Superior temporal gyrus (tissue), 1 donor: ENCODE measurements around the gene NEK6.

Source experiments
- DNase-seq: peaks from one replicate; pipeline ENCODE4 v3.0.0-alpha.2; 2016; ENCODE audit errors: extremely low spot score

Gene NEK6

DNA sequence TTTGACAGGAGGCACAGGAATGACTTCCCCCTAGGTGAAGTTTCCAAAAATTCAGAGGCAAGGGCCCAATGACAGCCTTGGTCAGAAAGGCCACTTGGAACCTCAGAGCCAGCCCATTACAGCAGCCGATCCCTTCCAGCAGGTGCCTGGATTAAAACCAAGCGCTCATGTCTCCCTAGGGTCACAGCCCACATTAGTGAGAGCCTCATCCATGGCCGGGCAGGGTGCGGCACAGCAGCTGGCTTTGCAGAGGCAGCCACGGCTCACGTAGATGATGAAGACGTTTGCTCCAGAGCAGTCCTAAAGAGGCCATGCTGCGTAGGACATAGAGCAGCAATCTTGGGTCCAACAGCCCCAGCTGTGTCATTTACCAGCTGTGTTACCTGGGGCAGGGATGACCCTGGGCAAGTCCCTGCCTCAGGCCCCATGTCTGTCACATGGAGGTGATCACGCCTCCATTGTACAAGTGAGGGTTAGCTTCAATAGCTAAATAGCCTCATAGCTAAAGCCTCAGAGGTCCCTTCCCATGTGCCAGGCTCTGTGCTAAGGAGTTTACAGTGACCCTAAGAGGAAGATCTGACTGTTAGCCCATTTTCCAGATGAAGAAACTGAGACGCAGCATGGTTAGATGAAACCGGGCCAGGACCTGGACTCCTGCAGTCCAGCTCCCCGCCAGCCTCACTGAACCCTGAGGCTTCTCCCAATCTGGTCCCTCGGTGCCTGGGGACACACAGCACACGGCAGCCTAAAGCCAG lies 39.2 kb downstream of the NEK6 start:
- DNase-seq = no peak

DNA sequence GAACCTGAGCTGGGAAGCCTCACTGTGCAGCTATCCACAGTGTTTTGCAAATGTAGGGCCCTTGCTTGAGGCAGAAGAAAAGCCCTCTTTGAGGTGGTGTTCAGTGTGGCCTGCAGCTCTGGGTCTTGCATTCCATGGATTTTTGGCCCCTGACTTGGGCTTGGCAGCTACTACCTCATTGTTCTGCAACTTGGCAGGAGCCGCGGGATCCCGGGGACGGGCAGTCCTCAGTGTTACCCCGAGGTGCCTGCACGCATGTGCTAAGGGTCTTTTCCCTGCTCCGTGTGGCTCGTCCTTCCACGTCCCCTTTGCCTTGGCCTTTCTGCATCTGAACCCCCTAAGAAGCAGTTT lies 39.8 kb downstream of the NEK6 start:
- DNase-seq = peak; percentile 40

DNA sequence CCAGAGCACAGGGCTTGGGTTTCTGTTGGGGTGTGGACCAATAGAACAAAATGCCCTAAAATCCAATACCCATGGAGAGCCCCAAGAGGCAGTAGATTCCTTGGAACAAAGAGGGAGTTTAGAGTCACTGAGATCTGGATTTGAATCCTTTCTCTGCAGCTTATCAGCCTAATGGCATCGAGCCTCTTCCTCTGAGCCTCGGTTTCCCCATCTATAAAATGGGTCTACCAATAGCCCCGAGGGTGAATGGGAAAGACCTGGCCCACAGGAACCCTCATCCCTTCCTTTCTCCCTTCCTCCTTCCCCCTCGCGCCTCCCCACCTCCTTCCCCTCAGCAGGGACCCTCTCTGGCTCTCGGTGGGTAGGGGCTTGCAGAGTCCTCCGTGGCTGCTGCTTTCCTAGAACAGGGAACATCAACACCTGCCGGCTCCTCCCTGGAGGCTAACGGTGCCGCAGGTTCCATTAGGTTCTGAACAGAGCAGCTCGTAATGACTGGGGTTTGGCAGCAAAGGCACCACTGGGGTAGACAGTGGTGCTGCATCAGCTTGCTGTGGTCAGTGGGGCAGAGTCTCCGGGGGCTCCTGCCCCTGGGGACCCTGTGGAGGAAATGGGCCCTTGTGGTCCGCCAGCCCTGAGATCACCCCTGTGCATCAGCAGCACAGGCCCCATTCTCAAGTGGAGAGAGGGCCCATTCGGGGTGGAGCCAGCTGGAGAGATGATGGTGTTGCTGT lies 40.3 kb downstream of the NEK6 start:
- no peak for DNase-seq

DNA sequence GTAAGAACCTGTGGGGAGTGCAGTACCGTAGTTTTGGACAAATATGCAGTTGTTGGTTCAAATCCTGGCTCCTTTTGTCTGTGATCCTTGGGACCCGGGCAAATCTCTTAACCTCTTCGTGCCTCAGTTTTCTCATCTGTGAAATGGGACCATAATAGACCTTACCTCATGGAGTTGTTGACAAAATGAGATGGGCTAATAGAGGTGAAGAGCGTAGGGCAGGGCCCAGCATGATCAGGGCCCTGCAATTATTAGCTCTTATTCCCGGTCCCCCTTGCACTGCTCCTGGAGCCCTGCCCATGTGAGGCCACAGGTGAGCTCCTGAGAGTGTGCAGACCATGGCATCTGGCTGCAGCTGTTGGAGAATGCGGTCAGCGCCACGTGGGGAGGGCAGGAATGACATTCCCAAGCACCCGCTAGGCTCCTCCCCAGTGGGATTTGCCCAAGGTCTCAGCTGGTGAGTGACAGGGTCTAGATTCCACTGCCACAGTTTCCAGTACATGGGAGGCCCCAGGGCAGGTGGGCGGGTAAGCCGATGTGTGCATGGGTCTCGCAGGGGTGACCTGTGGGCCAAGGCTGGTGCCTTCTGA lies 41.0 kb downstream of the NEK6 start:
- no peak for DNase-seq

DNA sequence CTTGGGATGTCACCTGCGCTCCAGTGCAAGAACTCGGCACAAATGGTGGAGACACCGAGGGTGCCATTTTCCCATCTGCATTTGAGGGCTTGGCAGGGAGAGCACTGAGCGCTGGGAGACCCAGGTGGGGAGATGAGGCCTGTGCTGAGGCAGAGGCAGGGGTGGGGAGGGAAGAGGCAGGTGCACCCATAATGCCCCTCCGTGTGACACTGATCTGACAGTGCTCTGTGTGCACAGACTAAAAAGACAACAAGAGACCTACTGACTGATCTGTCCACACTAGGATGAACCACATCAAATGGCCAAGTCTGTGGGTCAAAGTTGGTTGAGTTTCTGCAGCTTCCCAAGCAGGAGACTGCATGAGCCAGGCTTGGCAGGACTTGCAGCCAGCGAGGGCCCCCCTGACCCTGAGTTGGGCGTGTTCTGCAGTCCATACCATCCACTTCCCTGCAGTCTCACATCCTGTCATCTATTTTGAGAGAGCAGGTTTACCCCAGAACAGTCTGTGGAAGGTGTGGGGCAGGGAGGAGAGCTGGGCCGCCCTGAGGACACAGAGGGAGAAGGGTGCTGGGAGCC lies 41.9 kb downstream of the NEK6 start:
- DNase-seq = no peak

DNA sequence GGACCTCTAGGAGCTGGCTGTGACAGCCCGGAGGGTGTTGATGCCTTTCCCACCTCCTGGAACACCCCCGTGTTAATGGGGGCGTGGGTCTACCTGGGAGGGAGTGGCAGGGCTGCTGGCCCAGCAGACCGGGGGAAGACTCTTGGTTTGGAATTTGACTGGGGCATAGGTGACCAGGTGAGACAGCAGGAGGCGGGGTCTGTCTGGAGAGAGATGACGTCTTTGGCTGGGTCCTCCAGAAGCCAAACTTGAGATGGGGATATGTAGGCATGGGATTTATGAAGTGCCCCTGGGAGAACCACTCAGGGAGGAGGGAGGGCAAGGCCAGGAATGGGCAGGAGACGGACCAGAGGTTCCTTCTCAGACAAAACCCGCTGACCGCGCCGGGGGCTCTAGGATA lies 42.6 kb downstream of the NEK6 start:
- no peak for DNase-seq

DNA sequence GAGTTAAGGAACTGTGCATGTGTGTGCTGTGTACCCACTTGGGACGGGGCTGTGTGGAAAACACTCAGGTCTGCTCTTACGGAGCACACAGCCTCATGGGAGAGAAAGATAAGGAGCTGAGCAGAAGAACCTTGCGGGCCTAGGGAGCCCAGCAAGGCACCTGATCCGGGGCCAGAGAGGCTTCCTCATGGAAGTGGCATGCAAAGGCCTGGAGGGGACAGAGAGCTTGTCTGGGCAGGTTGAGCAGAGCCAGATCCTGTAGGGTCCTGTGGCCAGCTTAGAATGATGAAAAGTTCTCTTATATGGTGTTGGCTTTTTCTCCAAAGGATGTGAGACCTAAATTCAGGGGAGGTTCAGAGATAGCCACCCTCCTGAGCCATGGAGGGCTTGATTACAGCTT lies 45.2 kb downstream of the NEK6 start:
- no peak for DNase-seq

DNA sequence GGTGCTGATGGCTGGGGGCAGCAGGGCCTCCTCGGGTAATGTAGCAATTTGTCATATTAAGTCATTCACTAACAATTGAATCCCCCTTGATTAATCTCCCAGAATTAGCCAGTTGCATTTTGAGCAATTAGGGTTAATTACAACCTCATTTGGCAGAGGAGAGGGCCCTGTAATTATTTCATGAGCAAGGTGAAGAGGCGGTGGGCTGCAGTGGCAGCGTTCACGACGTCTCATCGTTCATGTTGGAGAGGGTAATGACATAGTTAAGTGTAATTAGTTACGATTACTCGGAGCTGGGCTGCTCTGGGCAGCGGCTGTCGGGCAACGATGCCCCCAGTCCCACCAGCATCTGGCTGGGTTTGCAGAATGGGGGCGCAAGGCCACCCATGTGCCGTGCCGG lies 46.0 kb downstream of the NEK6 start:
- DNase-seq = no peak

DNA sequence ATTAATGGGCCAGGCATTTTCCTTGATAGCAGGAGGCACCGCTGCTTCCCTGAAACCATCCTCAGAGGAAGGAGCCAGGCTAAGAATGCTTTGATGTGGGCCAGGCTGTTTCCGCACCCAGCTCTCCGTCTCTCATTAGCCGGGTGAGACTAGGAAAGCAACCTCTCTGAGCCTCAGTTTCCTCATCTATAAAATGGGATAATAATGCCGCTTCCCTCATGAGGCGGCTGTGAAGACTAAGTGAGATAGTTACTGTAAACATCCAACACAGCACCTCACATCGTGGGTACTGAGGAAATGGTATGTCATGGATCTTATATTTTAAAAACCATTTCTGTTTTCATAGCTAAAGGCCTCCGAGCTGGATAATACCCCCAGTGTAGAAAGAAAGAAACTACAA lies 46.5 kb downstream of the NEK6 start:
- no peak for DNase-seq

DNA sequence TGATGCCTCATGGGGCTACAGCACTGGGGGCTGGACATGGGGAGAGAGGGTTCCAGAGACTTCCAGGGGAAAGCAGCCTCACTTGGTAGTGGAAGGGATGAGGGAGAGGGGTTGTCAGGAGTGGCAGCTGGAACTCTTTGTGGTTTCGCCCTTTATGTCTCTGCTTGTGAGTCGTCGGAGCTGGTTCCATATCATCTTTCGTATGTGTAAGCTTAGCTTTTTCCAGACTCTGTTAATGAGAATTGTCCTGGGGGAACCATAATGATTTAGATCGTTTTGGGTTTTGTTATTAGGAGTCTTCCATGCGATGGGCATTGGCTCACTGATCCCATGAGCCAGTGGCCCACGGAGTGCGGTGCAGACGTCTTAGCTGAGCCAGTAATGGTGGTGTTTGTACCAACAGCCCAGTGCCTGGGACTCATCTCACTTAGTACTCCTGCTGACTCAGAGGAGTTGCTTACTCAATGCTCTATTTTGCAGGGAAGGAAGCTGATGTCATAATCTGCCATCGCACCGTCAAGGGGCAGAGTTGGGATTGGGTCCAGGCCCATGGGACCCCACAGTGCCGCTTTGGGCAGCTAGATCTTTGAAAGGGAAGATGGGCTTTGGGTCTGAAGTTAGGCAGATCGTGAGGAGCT lies 48.5 kb downstream of the NEK6 start:
- DNase-seq = no peak

DNA sequence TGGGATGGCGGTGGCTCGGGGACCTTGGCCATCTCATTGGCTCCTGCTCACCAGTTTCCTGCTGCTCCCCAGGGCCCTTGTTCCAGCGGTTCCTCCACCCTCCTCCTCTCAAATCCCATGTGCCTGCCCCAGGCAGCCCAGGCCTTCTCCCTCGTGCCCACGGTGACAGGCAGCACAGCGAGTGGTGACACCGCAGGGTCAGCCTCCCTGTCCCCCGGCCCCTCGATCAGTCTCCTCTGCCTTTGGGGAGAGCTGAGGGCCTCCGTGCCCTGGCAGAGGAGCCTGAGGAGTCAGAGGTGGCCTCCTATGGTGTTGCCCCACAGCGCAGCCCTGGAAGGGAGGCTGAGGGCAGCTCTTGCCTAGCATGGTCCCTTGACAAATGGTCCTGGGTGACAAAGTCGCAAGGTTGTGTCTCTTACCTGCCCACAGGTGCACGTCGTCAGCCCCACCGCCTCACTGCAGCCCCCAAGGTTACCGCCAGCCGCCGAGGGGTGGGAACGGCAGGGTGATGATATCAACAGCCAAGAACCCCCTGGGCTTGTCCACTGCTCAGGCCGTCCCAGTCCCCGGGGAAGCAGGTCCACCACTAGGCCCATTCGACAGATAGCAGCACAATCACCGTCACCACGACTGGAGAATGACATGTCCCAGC lies 49.8 kb downstream of the NEK6 start:
- DNase-seq = no peak

DNA sequence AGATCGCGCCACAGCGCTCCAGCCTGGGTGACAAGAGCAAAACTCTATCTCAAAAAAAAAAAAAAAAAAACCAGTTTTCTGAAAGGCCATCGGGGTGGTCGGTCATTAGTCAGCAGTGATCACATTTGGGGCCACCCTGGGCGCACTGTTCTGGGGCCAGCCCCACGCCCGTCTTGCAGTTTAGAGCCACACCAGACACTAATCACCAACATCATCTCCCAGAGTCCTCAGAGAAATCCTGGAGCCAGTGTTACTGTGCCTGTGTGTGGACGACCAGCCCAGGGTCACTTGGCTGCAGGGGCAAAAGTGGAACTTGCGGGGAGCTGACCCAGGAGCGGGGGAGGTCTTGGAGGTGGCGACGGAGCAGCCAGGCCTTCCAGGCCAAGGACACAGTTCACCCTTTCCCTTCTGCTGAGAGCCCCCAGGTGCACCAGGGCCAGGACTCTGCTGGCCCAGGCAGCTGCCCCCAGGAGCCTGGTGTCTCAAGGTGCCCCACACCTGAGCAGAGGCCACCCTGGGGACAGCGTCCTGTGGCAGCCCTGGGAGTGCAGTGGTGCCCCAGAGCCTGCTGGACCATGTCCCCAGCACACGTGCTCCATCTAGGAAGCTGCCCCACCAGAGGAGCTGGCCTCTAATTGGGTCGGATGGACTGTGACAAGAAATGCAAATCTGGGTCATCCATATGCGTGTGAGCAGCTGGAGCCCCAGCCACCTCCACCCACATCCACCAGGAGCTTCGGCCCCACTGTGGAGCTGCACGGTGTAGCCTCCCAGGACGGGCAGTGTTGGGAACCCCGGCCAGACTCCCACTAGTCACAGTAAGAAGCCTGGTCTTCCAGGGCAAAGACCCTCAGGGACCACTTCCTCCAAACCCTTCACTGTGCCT lies 51.1 kb downstream of the NEK6 start:
- no peak for DNase-seq

DNA sequence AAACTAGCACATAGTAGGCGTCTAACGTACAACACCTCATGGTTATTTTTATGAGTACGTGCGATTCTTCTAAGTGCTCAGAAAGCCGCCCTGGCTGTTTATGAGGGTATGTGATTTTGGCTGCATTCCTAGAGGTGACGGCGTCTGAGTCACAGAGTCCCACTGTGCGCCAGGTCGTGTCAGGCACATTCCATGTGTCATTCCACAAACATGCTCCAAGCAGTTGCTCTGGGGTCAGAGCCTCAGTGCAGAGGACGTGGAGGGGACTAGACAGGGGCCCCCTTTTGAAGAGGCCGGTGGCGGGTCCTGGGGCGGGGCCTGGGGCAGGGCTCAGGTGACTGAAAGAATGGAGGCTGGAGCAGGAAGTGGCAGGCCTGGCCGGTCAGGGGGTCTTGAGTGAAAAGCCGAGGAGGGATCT lies 51.9 kb downstream of the NEK6 start:
- DNase-seq = no peak

DNA sequence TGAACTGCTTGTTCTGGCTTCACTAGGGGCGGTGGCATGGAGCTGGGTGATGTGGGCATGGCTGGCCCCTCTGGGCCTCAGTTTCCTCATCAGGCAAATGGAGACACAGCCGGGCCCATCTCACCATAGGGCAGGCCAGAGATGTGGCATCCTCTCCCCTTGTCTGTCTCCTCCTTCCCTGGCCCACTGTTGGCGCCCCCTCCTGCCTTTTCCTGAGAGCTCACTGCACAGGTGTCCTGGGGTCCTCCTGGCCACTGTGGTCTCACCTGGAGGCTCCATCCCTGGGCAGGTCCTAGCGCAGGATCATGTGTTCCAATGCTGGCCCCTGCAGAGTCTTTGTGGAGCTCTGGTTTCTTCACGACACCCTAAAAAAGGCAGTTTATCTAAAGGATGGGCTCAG lies 53.5 kb downstream of the NEK6 start:
- no peak for DNase-seq

DNA sequence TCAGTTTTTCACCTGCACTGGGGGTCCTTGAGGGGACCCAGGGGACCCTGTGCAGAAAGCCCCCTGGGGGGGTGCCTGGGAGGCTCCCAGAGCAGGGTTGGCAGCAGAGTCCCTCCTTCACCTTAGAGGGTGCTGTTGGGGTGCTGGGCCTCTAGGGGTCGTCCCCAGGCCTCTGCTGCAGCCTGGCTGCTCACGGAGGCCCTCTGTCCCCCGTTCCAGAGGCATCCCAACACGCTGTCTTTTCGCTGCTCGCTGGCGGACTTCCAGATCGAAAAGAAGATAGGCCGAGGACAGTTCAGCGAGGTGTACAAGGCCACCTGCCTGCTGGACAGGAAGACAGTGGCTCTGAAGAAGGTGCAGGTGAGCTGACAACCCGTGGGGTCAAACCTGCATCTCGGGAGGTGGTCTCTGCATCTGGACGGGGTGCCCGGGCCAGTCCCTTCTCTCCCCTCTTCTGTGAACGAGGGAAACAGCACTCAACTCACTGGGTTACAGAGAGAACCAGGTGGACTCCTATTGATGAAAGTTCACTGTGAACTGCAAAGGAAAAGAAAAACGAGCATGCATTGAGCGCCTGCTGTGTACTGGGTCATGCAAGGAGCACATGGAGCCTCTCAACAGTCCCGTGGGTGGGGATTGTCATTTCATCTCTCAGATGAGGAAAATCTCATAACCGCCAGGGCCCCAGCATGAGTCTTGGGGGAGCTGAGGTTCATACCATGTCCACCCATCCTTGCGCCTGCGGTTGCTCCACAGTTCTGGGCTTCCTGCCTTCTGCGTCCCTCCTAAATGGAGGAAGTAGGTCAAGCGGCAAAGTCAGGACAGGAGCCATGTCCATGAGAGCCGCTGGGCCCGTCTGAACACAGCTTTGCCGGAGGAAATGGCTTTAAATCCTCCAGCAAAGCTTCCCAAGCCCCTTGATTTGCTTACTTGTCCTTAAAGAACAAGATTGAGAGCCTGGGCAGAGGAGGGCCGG lies 54.8 kb downstream of the NEK6 start:
- no peak for DNase-seq

DNA sequence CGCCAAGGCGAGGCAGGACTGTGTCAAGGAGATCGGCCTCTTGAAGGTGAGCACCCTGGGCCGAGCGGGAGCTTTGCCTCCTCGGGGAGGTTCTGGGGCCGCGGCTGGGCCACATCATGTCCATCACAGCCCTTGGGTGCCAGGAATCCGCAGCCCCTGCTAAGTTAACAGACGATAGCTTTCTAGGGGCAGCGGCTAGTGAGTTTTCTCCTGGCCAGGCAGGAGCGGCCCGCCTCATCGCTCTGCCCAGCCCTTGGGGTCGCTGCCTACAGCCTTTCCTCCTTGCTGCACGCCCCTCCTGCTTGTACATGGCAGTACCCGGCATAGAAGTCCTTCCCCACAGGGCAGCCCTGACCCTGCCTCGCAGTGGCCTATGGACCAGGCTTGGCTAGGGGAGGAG lies 56.2 kb downstream of the NEK6 start:
- no peak for DNase-seq

DNA sequence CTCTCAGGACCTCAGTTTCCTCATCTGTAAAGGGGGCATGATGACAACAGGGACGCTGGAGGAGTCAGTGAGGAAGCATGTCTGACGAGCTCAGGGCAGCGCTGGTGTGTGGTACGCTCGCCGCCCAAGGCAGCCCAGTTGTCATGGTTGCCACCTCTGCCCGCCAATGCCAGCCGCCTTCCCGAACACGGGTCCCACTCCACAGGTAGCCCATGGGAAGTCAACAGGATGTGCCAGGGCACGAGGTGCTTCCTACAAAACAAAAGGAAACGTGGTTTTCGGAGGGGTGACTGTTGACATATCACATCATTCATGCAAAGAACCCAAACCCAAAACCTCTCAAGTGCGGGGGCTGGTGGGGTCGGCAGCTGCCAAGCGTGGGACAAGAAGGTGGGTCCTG lies 58.1 kb downstream of the NEK6 start:
- DNase-seq = no peak

DNA sequence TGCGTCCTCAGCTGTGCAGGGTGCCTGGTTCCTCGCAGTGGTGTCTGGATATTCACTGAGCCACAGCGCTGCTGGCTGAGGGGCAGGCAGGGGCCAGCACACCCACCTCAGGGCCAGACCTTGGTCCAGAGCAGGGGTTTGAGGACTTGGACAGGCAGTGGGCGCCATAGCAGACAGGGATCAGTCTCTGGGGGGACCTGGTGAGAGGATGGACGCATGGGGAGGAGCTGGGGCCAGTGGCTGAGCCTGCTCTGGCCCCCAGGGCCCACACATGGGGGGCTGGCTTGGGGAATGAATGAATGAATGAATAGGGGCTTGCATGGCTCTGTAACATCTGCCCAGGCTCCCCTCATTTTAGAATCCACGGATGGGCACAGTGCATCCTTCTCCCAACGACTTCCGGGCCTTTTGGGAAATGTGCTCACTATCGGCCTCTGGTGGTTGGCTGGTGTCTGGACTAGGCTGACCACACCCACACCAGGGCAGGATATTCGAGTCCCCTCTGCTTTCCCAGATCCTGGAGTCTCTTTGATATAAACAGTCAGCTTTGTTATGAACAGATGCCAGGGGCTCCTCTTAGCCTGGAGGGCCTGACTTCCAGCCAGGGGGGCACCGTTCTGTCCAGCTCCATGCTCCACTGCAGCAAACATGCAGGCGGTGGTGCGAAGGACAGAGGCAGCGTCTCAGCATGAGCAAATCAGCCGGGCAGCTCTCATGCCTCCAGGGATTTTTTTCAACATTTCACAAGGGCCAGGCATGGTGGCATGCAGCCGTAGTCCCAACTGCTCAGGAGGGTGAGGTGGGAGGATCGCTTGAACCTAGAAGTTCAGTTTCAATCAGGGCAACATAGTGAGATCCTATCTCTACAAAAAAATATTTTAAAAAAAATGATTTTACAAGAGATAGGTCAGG lies 62.6 kb downstream of the NEK6 start:
- DNase-seq = peak; percentile 73

DNA sequence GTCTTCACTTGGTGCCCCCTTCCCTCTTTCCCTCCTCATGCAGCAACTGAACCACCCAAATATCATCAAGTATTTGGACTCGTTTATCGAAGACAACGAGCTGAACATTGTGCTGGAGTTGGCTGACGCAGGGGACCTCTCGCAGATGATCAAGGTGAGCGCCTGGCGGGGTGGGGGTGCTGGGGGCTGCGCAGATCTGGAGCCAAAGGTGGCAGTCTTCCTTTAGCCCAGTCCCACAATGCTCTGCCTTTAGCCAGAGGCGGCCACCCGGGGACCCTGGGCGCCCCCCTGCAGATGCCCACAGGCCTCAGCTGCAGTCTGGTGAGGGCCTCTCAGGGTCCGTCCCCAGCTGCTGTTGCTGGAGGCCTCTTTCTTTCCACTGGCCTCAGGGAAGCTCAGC lies 63.7 kb downstream of the NEK6 start:
- DNase-seq = no peak
